A673 (cell line): ENCODE measurements around the gene MTHFD2L. TPM values are rescaled to one million over a fixed set of nuclear protein-coding genes. Genes with fewer than 3 reads are reported as not detected.

Experiments
- Bru-seq: library from RNA; stranded (reverse); fragments of 400-500 nt; gene quantifications from one replicate; lab custom pipeline; 2021; lab: Mats Ljungman, UMichigan
- BruChase-seq, 2 experiments: library from RNA; stranded (reverse); fragments of 400-500 nt; gene quantifications; one replicate each; lab custom pipeline; 2021; lab: Mats Ljungman, UMichigan
- BruUV-seq: library from RNA; stranded (reverse); fragments of 400-500 nt; replicated peaks from 2 replicates; lab custom pipeline; 2021; lab: Mats Ljungman, UMichigan
- CTCF ChIA-PET: fragments of 300-600 bp; sonication (Branson Sonifier 250); formaldehyde crosslinking; loops from one replicate; lab custom pipeline; 2022; ENCODE audit warnings: antibody characterized with exemption; lab: Charles Lee
- POLR2A ChIA-PET: fragments of 300-600 bp; sonication (Branson Sonifier 250); formaldehyde crosslinking; loops from one replicate; lab custom pipeline; 2022; ENCODE audit warnings: antibody characterized with exemption; ENCODE audit not compliant: low non-redundant PET; lab: Charles Lee
- DNase-seq: peaks from one replicate; pipeline ENCODE4 v3.0.0-alpha.2; 2015; ENCODE audit warnings: low spot score
- H3K27ac ChIP-seq: fragments of 200-600 bp; sonication (generic); 2 replicates; pipeline ENCODE4 v1.5.1; 2016; ENCODE audit warnings: mixed run types, low read depth, mild to moderate bottlenecking, mixed read lengths, antibody characterized with exemption, low read length; ENCODE audit not compliant: poor library complexity, severe bottlenecking
- H3K27me3 ChIP-seq: fragments of 200-600 bp; sonication (generic); replicated peaks from 2 replicates; pipeline ENCODE4 v1.6.1; 2017; ENCODE audit warnings: mixed run types, low read depth, mild to moderate bottlenecking, mixed read lengths, antibody characterized with exemption, low read length; ENCODE audit not compliant: insufficient read depth, poor library complexity
- H3K36me3 ChIP-seq: fragments of 200-600 bp; sonication (generic); 2 replicates; pipeline ENCODE4 v1.6.1; 2016; ENCODE audit warnings: mixed run types, mild to moderate bottlenecking, mixed read lengths, antibody characterized with exemption, low read length; ENCODE audit not compliant: insufficient read depth, poor library complexity, severe bottlenecking
- H3K4me1 ChIP-seq: fragments of 200-600 bp; sonication (generic); 2 replicates; pipeline ENCODE4 v1.6.1; 2017; ENCODE audit warnings: mixed run types, mild to moderate bottlenecking, mixed read lengths, antibody characterized with exemption, low read length; ENCODE audit not compliant: insufficient read depth, poor library complexity, severe bottlenecking
- H3K4me3 ChIP-seq: fragments of 200-600 bp; sonication (generic); 2 replicates; pipeline ENCODE4 v1.5.1; 2016; ENCODE audit warnings: low read depth, mixed run types, mild to moderate bottlenecking, mixed read lengths, low read length; ENCODE audit not compliant: poor library complexity, severe bottlenecking
- H3K9me3 ChIP-seq: fragments of 200-600 bp; sonication (generic); 2 replicates; pipeline ENCODE4 v1.6.1; 2016; ENCODE audit warnings: mixed run types, low read depth, mild to moderate bottlenecking, mixed read lengths, antibody characterized with exemption, low read length; ENCODE audit not compliant: poor library complexity, severe bottlenecking
- CTCF ChIP-seq: fragments of 300-800, 200-600 bp; sonication (generic); conservative IDR thresholded peaks from 2 replicates; pipeline ENCODE4 v1.5.1; 2017; ENCODE audit warnings: low read depth, mild to moderate bottlenecking, antibody characterized with exemption, low read length, moderate library complexity, mixed read lengths
- EZH2 ChIP-seq: fragments of 200-600 bp; sonication (generic); IDR thresholded peaks from 2 replicates; pipeline ENCODE4 v1.6.1; 2017; ENCODE audit warnings: borderline replicate concordance, low read depth, mild to moderate bottlenecking, mixed read lengths, antibody characterized with exemption, low read length; ENCODE audit not compliant: poor library complexity, severe bottlenecking
- intact Hi-C: fragments of 100-400 bp; cut with micrococcal nuclease; formaldehyde crosslinking; loops from one replicate; pipeline ENCODE4 v1.10.0; 2022; ENCODE audit not compliant: unreplicated experiment
- long read RNA-seq: library from polyadenylated mRNA; stranded (forward); transcript quantifications from one replicate; pipeline ENCODE4 v2.0.0, GENCODE V29; 2022
- total RNA-seq: library from RNA; stranded (reverse); gene quantifications from 2 replicates; pipeline ENCODE4 v1.2.3, GENCODE V29; 2021

Gene MTHFD2L
- total RNA-seq, result 11.3 and 11.4 TPM in 2 replicates
- Bru-seq, nascent RNA, result percentile 53 among the genes with signal in this experiment
- percentile 52 among the genes with signal in this experiment for BruChase-seq, experiment 1, labeled RNA remaining after a 2-hour chase
- percentile 42 among the genes with signal in this experiment for BruChase-seq, experiment 2, labeled RNA remaining after a 6-hour chase
- long read RNA-seq, transcript MTHFD2L-208 (2 exons, 2,363 nt), result major isoform, 27 of 35 reads
- long read RNA-seq, partial matches to known transcripts, result 0 of 35 reads
- long read RNA-seq, other reads (novel, unspliced or antisense), result 7 of 35 reads

GRCh38 chr4:74157561-74158465 is at the start of gene MTHFD2L:
Gene MTHFD2L (plus strand): TSS chr4:74158118. CDS start chr4:74158139, 21 bp downstream.
- CTCF ChIA-PET, result no interaction called here
- POLR2A ChIA-PET, result no interaction called here
- peaks cover 8% of the 10 kb centered on the region for H3K36me3 ChIP-seq
- TSS peak; percentile 88 for BruUV-seq
- peak within 1 kb of the TSS; percentile 79 for H3K27ac ChIP-seq
- no peaks in the 10 kb centered on the region for H3K27me3 ChIP-seq
- no peaks in the 10 kb centered on the region for H3K9me3 ChIP-seq
- peaks cover 5% of the 10 kb centered on the region for H3K4me1 ChIP-seq
- TF ChIP-seq CTCF, result no peak
- TF ChIP-seq EZH2, result no peak
- intact Hi-C loops, result no loop called here
- H3K4me3 ChIP-seq, result peak within 1 kb of the TSS; percentile 58
- peak; percentile 90 for DNase-seq

- DNase-seq, result peak; percentile 55
- Histone ChIP-seq H3K36me3 (no peaks in the 10 kb centered on the region), H3K9me3 (no peaks in the 10 kb centered on the region), H3K27ac (no peak overlapping the region), H3K4me1 (peaks cover 15% of the 10 kb centered on the region), H3K27me3 (no peaks in the 10 kb centered on the region), H3K4me3 (no peak overlapping the region)
- BruUV-seq, result no TSS peak
- TF ChIP-seq CTCF (no peak), EZH2 (no peak)
- ChIA-PET CTCF (no interaction called here), POLR2A (no interaction called here)
- intact Hi-C loops, result no loop called here
Observed at GRCh38 chr4:74108457-74109115, 49.3 kb upstream of the MTHFD2L start.

GRCh38 chr4:74109116-74109869 is 48.6 kb upstream of the MTHFD2L start:
- POLR2A ChIA-PET, result no interaction called here
- Histone ChIP-seq H3K4me1 (peaks cover 15% of the 10 kb centered on the region), H3K27me3 (no peaks in the 10 kb centered on the region), H3K9me3 (no peaks in the 10 kb centered on the region), H3K4me3 (no peak overlapping the region), H3K27ac (no peak overlapping the region), H3K36me3 (no peaks in the 10 kb centered on the region)
- DNase-seq, result peak; percentile 4
- CTCF ChIA-PET, result no interaction called here
- BruUV-seq, result no TSS peak
- intact Hi-C loops, result no loop called here
- TF ChIP-seq CTCF (no peak), EZH2 (no peak)
